RWPE2 (cell line): Measurements from ENCODE around the gene AOX1.

ENCODE experiments used
- ATAC-seq: fragments of 200-7000 bp; cut with Tn5 transposase; 3 replicates; pipeline ENCODE4 v1.9.1; 2021; ENCODE audit warnings: low read depth
- DNase-seq: peaks from one replicate; pipeline ENCODE4 v3.0.0-alpha.2; 2020; ENCODE audit warnings: low spot score
- H3K27ac ChIP-seq: fragments of 450-650 bp; 2 replicates; pipeline ENCODE4 v1.5.1; 2017; ENCODE audit warnings: mild to moderate bottlenecking; ENCODE audit not compliant: poor library complexity, severe bottlenecking
- H3K27me3 ChIP-seq: fragments of 250-450 bp; sonication (Bioruptor Pico); 2 replicates; pipeline ENCODE4 v1.5.1; 2021; ENCODE audit warnings: mild to moderate bottlenecking, moderate library complexity; ENCODE audit not compliant: insufficient read depth, poor library complexity, severe bottlenecking
- H3K36me3 ChIP-seq: fragments of 250-450 bp; sonication (Bioruptor Pico); 2 replicates; pipeline ENCODE4 v1.5.1; 2020; ENCODE audit warnings: low read depth, mild to moderate bottlenecking, moderate library complexity
- H3K4me1 ChIP-seq: fragments of 250-450 bp; sonication (Bioruptor Pico); 2 replicates; pipeline ENCODE4 v1.5.1; 2021; ENCODE audit warnings: mild to moderate bottlenecking, moderate library complexity; ENCODE audit not compliant: insufficient read depth, poor library complexity, severe bottlenecking
- H3K4me3 ChIP-seq: fragments of 250-450 bp; sonication (Bioruptor Pico); 2 replicates; pipeline ENCODE4 v1.5.1; 2021; ENCODE audit warnings: mild to moderate bottlenecking, moderate library complexity; ENCODE audit not compliant: severe bottlenecking
- H3K9me3 ChIP-seq: fragments of 250-450 bp; sonication (Bioruptor Pico); 2 replicates; pipeline ENCODE4 v1.5.1; 2021; ENCODE audit warnings: mild to moderate bottlenecking, moderate library complexity; ENCODE audit not compliant: severe bottlenecking
- TF ChIP-seq, protein P1 (sequence below): fragments of 450-650 bp; IDR thresholded peaks from one replicate; pipeline ENCODE4 v1.5.1; 2017; ENCODE audit warnings: mild to moderate bottlenecking, moderate library complexity; ENCODE audit not compliant: poor library complexity, severe bottlenecking

Gene AOX1

DNA sequence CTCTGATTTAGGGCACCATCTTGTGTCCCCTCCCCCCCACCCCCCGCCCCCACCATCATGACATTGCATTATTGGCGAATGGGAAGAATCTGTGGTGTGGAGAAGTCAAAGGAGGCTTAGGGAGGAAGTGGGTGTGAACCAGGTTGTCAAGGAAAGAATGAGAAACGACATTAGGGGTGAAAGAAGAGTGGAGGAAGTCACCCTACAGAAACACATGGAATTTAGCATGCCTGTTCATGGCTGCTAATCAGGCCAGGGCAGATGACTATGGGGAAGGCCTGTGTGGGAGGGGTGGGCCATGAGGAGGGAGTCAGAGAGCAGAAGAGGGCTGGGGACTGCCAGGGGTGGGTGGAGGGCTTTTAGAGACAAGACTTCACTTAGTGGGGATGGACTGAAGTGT, 81.6 kb downstream of the AOX1 start:
- no peaks in the 10 kb centered on the region for H3K27me3 ChIP-seq
- H3K9me3 ChIP-seq = no peaks in the 10 kb centered on the region
- no peaks in the 10 kb centered on the region for H3K36me3 ChIP-seq
- ATAC-seq (no peak), DNase-seq (no peak)
- TF ChIP-seq, protein P1, sequence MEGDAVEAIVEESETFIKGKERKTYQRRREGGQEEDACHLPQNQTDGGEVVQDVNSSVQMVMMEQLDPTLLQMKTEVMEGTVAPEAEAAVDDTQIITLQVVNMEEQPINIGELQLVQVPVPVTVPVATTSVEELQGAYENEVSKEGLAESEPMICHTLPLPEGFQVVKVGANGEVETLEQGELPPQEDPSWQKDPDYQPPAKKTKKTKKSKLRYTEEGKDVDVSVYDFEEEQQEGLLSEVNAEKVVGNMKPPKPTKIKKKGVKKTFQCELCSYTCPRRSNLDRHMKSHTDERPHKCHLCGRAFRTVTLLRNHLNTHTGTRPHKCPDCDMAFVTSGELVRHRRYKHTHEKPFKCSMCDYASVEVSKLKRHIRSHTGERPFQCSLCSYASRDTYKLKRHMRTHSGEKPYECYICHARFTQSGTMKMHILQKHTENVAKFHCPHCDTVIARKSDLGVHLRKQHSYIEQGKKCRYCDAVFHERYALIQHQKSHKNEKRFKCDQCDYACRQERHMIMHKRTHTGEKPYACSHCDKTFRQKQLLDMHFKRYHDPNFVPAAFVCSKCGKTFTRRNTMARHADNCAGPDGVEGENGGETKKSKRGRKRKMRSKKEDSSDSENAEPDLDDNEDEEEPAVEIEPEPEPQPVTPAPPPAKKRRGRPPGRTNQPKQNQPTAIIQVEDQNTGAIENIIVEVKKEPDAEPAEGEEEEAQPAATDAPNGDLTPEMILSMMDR = no peak
- H3K4me1 ChIP-seq = peaks cover 10% of the 10 kb centered on the region
- no peak overlapping the region for H3K4me3 ChIP-seq
- H3K27ac ChIP-seq = no peak overlapping the region

DNA sequence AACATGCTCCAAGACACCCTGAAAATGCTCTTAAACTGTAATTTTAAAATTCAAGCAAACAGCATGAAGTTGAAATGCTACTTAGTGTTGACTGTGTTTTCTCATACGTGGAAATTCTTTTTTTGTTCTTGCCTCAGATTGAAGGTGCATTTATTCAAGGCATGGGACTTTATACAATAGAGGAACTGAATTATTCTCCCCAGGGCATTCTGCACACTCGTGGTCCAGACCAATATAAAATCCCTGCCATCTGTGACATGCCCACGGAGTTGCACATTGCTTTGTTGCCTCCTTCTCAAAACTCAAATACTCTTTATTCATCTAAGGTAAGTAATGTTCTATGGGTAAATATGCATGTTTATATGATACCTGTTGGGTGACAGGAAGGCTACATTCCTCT, 82.7 kb downstream of the AOX1 start:
- TF ChIP-seq, protein P1 = no peak
- ATAC-seq = no peak
- no peak for DNase-seq
- H3K9me3 ChIP-seq = no peaks in the 10 kb centered on the region
- peaks cover 2% of the 10 kb centered on the region for H3K4me1 ChIP-seq
- H3K36me3 ChIP-seq = no peaks in the 10 kb centered on the region
- no peaks in the 10 kb centered on the region for H3K27me3 ChIP-seq
- H3K4me3 ChIP-seq = no peak overlapping the region
- H3K27ac ChIP-seq = no peak overlapping the region

DNA sequence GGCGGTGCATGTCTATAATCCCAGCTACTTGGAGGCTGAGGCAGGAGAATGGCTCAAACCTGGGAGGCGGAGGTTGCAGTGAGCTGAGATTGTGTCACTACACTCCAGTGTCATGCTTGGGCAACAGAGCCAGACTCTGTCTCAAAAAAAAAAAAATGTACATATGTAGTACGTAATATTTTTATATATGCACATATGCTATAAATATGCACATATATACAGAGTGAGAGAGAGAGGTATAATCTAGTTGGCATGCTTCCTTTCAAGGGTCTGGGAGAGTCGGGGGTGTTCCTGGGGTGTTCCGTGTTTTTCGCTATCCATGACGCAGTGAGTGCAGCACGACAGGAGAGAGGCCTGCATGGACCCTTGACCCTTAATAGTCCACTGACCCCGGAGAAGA, 83.5 kb downstream of the AOX1 start:
- Histone ChIP-seq H3K36me3 (no peaks in the 10 kb centered on the region), H3K9me3 (no peaks in the 10 kb centered on the region), H3K27ac (no peak overlapping the region), H3K27me3 (no peaks in the 10 kb centered on the region), H3K4me1 (peaks cover 2% of the 10 kb centered on the region), H3K4me3 (no peak overlapping the region)
- ATAC-seq (no peak), DNase-seq (no peak)
- TF ChIP-seq, protein P1 = no peak

DNA sequence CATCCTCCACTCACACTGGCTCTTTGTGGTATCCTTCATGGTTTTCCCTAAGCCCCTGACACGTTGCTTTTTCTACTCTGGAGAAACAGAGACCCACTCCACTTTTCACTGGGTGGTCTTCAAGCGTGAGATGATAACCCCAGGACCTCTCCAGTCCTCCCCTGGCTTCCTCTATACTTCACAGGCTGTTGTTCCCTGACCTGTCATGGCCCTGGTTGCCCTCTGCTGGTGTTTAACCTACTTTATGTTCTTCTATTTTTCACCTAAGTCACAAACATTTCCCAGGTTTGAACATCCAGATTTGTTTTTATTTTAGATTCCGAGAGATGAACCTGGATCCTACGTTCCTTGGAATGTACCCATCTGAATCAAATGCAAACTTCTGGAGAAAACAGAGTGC, 84.5 kb downstream of the AOX1 start:
- Histone ChIP-seq H3K27me3 (no peaks in the 10 kb centered on the region), H3K4me3 (no peak overlapping the region), H3K9me3 (no peaks in the 10 kb centered on the region), H3K4me1 (peaks cover 2% of the 10 kb centered on the region), H3K27ac (no peak overlapping the region), H3K36me3 (no peaks in the 10 kb centered on the region)
- no peak for DNase-seq
- TF ChIP-seq, protein P1 = peak; percentile 39
- ATAC-seq = no peak; the same call in 2 of the 3 replicates

DNA sequence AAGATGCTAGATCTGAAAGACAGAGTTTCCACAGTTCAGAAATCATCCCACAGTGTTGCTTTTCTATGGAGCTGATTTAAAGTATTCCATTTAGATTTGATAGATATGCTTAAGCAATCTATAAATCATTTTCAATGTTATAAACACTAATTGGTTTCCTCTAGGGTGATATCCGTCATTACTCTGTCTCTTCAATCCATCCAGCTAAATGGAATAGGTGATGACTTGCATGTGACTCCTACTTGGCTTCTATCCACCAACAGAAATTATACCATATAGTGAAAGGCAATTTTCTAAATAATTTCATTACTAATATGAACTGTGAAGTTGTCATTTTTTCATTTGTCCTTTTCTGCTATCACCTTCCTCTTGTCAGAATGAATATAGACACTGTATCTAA, 84.9 kb downstream of the AOX1 start:
- no peak overlapping the region for H3K27ac ChIP-seq
- ATAC-seq (no peak), DNase-seq (no peak)
- no peaks in the 10 kb centered on the region for H3K27me3 ChIP-seq
- H3K4me1 ChIP-seq = peaks cover 2% of the 10 kb centered on the region
- no peaks in the 10 kb centered on the region for H3K36me3 ChIP-seq
- TF ChIP-seq, protein P1 = peak; percentile 9
- H3K9me3 ChIP-seq = no peaks in the 10 kb centered on the region
- no peak overlapping the region for H3K4me3 ChIP-seq
